Stomach (tissue), 4 donors: ENCODE data around the gene CCNE1.

ENCODE experiments used
- CTCF ChIP-seq, 7 experiments: fragments of 450-650 bp in 4 of 7; fragments of 200-600 bp in 3 of 7; sonication (generic) in 3 of 7; IDR thresholded peaks; one replicate each; pipeline ENCODE4 v1.5.1; 2016 to 2019; ENCODE audit warnings: antibody characterized with exemption in 7 of 7, control low read depth in 2 of 7, mild to moderate bottlenecking in 1 of 7
- EP300 ChIP-seq: sonication (generic); formaldehyde crosslinking; IDR thresholded peaks from one replicate; pipeline ENCODE4 v1.6.1; 2017; ENCODE audit warnings: antibody characterized with exemption
- POLR2A ChIP-seq, 4 donors: fragments of 450-650 bp; IDR thresholded peaks; one replicate each; pipeline ENCODE4 v1.6.1; 2016; ENCODE audit warnings: antibody characterized with exemption in 4 of 4, control low read depth in 2 of 4, mild to moderate bottlenecking in 1 of 4, moderate library complexity in 1 of 4
- POLR2AphosphoS5 ChIP-seq, 3 donors: sonication (generic); formaldehyde crosslinking; IDR thresholded peaks; one replicate each; pipeline ENCODE4 v1.6.1; 2016; ENCODE audit warnings: antibody characterized with exemption in 3 of 3

GRCh38 chr19:29832801-29833200 is 21.0 kb downstream of the CCNE1 start:
- TF ChIP-seq CTCF (IDR thresholded peaks at IDR 0.05) = no peak
- no peak for TF ChIP-seq EP300
- no peak for TF ChIP-seq POLR2A (IDR thresholded peaks at IDR 0.05)
- no peak for TF ChIP-seq POLR2AphosphoS5 (IDR thresholded peaks at IDR 0.05)
